Measurements from ENCODE around the gene TST. TPM values are rescaled to one million over a fixed set of nuclear protein-coding genes. Genes with fewer than 3 reads are reported as not detected.

TST gene
- total and polyA plus RNA-seq, 2 of the 8 experiments (the other 6 are each of a cell fraction or from before 2014, with no cell fraction given), result 22.6 to 61.6 TPM

DNA sequence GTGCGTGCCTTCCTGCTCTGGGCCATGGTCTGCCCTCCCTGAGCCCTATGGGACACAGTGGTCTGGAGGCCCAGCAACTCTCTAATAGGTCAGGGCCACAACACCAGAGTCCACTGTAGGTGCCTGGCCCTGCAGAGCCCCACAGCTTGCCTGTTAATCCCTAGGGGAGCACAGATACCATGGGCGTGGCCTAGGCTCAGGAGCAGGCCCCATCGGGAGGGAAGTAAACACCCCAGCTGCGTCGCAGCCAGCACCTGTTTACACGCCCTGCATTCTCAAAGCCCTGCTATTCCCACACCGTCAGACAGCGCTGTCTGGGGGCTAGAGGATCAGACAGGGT, 34.8 kb upstream of the TST start:
- H3K27me3 ChIP-seq (replicated peaks in 1 of 4; ENCODE audit: control insufficient read depth in 3 of 4, extremely low read depth in 1 of 4, insufficient read depth in 3 of 4, low read length in 3 of 4), result no peaks in the 10 kb centered on the region; a peak in 3 of 7 replicates
- H2BK12ac ChIP-seq (ENCODE audit: low read depth, low read length), result no peak overlapping the region
- H3K27ac ChIP-seq (ENCODE audit: low read depth, low read length), result no peak overlapping the region
- no peak overlapping the region for H2BK5ac ChIP-seq (ENCODE audit: low read depth, low read length)
- peaks cover 0 to 10% (median 2%) of the 10 kb centered on the region in 4 experiments; a peak in 3 of 8 replicates for H3K36me3 ChIP-seq (ENCODE audit: control insufficient read depth in 2 of 4, insufficient read depth in 4 of 4, low read length in 3 of 4)
- H4K20me1 ChIP-seq (replicated peaks in 1 of 2; ENCODE audit: control insufficient read depth in 1 of 2, insufficient read depth in 2 of 2, low read length in 2 of 2), result peaks cover 0 to 10% of the 10 kb centered on the region in 2 experiments
- no peak overlapping the region for H4K91ac ChIP-seq (replicated peaks; ENCODE audit: insufficient read length, low read length)
- H2AFZ ChIP-seq (ENCODE audit: low read length), result no peak overlapping the region
- H3K79me2 ChIP-seq (ENCODE audit: control insufficient read depth in 1 of 2, insufficient read depth in 2 of 2, low read length in 2 of 2), result no peaks in the 10 kb centered on the region
- H3K56ac ChIP-seq (replicated peaks; ENCODE audit: insufficient read length, low read depth, low read length), result no peak overlapping the region
- DNase-seq (ENCODE audit: low read depth in 1 of 2, low spot score in 2 of 2) (no peak), FAIRE-seq (no peak)
- peaks cover 5% of the 10 kb centered on the region; the same call in 1 of the 2 replicates for H3K23me2 ChIP-seq (ENCODE audit: low read depth, low read length)
- no peak overlapping the region for H2AK5ac ChIP-seq (ENCODE audit: low read depth, low read length)
- H3K4ac ChIP-seq (replicated peaks; ENCODE audit: insufficient read length, low read depth, low read length), result no peak overlapping the region
- no peak overlapping the region for H3K4me3 ChIP-seq (ENCODE audit: extremely low read depth in 1 of 4, insufficient read depth in 2 of 4, low read depth in 3 of 4, low read length in 4 of 4)
- no peaks in the 10 kb centered on the region for H3K9me3 ChIP-seq (ENCODE audit: insufficient read depth in 2 of 2, low read depth in 1 of 2, low read length in 1 of 2)
- peaks cover 0 to 10% (median 7%) of the 10 kb centered on the region in 4 experiments; a peak in 5 of 7 replicates for H3K4me1 ChIP-seq (replicated peaks in 1 of 4; ENCODE audit: control insufficient read depth in 3 of 4, insufficient read depth in 4 of 4, low read length in 3 of 4)
- no peak overlapping the region for H2BK120ac ChIP-seq (replicated peaks; ENCODE audit: low read depth, low read length)
- ChIA-PET CTCF (ENCODE audit: partially characterized antibody) (interaction anchor here (0.7 to 3.3 kb wide), 4 partner anchors 9 to 138 kb away, joined by 4 to 27 read pairs (median 6); no protein-coding TSS in a partner anchor), POLR2A (ENCODE audit: partially characterized antibody) (no interaction called here)
- H4K5ac ChIP-seq (ENCODE audit: insufficient read length, low read depth, low read length), result no peak overlapping the region
- 92% methylated on average over 8 of the region's 8 CpGs; no CpG with 5 or more reads in 1 of the 2 experiments for WGBS, 2 experiments (ENCODE audit: extremely low coverage in 1 of 2, insufficient coverage in 1 of 2, insufficient read length in 1 of 2, insufficient replicate concordance in 2 of 2, low coverage in 1 of 2, low lambda C conversion rate in 2 of 2, missing lambda C conversion rate in 1 of 2)
- H2BK15ac ChIP-seq (ENCODE audit: low read length), result no peak overlapping the region
- H4K8ac ChIP-seq (ENCODE audit: extremely low read depth, insufficient read depth, low read length), result peak overlapping the region; percentile 36; the same call in 1 of the 2 replicates
- no peak overlapping the region for H3K23ac ChIP-seq (ENCODE audit: insufficient read length)
- no peak overlapping the region for H3K14ac ChIP-seq (ENCODE audit: insufficient read length)
- no peak overlapping the region for H2BK20ac ChIP-seq (ENCODE audit: low read length)
- H3K18ac ChIP-seq (ENCODE audit: extremely low read depth, low read length), result no peak overlapping the region
- no peaks in the 10 kb centered on the region for H3K79me1 ChIP-seq (ENCODE audit: low read depth, low read length)
- no peak overlapping the region for H3K9ac ChIP-seq (replicated peaks in 1 of 4; ENCODE audit: extremely low read depth in 1 of 4, low read depth in 3 of 4, low read length in 3 of 4)
- TF ChIP-seq SIX5 (IDR thresholded peaks at IDR 0.05; ENCODE audit: low read depth, low read length) (no peak), KDM1A (IDR thresholded peaks at IDR 0.05; ENCODE audit: borderline replicate concordance, low read length) (no peak), USF2 (IDR thresholded peaks at IDR 0.05; ENCODE audit: low read length) (no peak), BCL11A (IDR thresholded peaks at IDR 0.05; ENCODE audit: low read depth in 2 of 2, low read length in 2 of 2) (no peak), JUN (IDR thresholded peaks at IDR 0.05; ENCODE audit: low read depth, low read length) (no peak)
- TF ChIP-seq, protein P1, sequence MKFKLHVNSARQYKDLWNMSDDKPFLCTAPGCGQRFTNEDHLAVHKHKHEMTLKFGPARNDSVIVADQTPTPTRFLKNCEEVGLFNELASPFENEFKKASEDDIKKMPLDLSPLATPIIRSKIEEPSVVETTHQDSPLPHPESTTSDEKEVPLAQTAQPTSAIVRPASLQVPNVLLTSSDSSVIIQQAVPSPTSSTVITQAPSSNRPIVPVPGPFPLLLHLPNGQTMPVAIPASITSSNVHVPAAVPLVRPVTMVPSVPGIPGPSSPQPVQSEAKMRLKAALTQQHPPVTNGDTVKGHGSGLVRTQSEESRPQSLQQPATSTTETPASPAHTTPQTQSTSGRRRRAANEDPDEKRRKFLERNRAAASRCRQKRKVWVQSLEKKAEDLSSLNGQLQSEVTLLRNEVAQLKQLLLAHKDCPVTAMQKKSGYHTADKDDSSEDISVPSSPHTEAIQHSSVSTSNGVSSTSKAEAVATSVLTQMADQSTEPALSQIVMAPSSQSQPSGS (IDR thresholded peaks at IDR 0.05; ENCODE audit: low read length), result no peak
- H3K4me2 ChIP-seq (ENCODE audit: insufficient read depth in 1 of 2, low read depth in 2 of 2, low read length in 2 of 2), result no peak overlapping the region

Measured in H1 (cell line).